Neural cell (in vitro differentiated cells): ENCODE measurements around the gene NID2. TPM values are rescaled to one million over a fixed set of nuclear protein-coding genes. Genes with fewer than 3 reads are reported as not detected.

Source experiments
- H2AFZ ChIP-seq: fragments of 200-600, 300-800 bp; sonication (generic), shearing (Covaris generic); 2 replicates; pipeline ENCODE4 v1.6.0; 2014; ENCODE audit warnings: low read depth, mild to moderate bottlenecking, antibody characterized with exemption, low read length, moderate library complexity
- H3F3A ChIP-seq: fragments of 200-600 bp; shearing (Covaris generic); 2 replicates; pipeline ENCODE4 v1.6.1; 2016; ENCODE audit warnings: mild to moderate bottlenecking, moderate library complexity, mixed read lengths, antibody characterized with exemption, low read length; ENCODE audit not compliant: insufficient read depth, poor library complexity, severe bottlenecking
- H3K27ac ChIP-seq: fragments of 200-600, 300-800 bp; sonication (generic), shearing (Covaris generic); 2 replicates; pipeline ENCODE4 v1.5.1; 2014; ENCODE audit warnings: mild to moderate bottlenecking, low read length, moderate library complexity
- H3K27me3 ChIP-seq: fragments of 300-800, 200-600 bp; sonication (generic), shearing (Covaris generic); 2 replicates; pipeline ENCODE4 v1.6.0; 2014; ENCODE audit warnings: mild to moderate bottlenecking, low read depth, low read length, moderate library complexity; ENCODE audit not compliant: insufficient read depth
- H3K36me3 ChIP-seq: fragments of 300-800, 200-600 bp; sonication (generic), shearing (Covaris generic); 2 replicates; pipeline ENCODE4 v1.5.1; 2014; ENCODE audit warnings: mild to moderate bottlenecking, antibody characterized with exemption, low read length, moderate library complexity; ENCODE audit not compliant: insufficient read depth
- H3K4me2 ChIP-seq: fragments of 300-800, 200-600 bp; sonication (generic), shearing (Covaris generic); 2 replicates; pipeline ENCODE4 v1.6.0; 2014; ENCODE audit warnings: mild to moderate bottlenecking, low read length
- H3K4me3 ChIP-seq: fragments of 300-800, 200-600 bp; sonication (generic), shearing (Covaris generic); 2 replicates; pipeline ENCODE4 v1.5.1; 2014; ENCODE audit warnings: mild to moderate bottlenecking, low read length, moderate library complexity
- H3K79me2 ChIP-seq: fragments of 200-600 bp; shearing (Covaris generic); replicated peaks from 2 replicates; pipeline ENCODE4 v1.6.0; 2014; ENCODE audit warnings: mild to moderate bottlenecking, low read length, moderate library complexity; ENCODE audit not compliant: insufficient read depth
- H3K9ac ChIP-seq: fragments of 300-800, 200-600 bp; sonication (generic), shearing (Covaris generic); 2 replicates; pipeline ENCODE4 v1.6.1; 2016; ENCODE audit warnings: mild to moderate bottlenecking, low read length, mixed read lengths
- H3K9me2 ChIP-seq: fragments of 200-600 bp; shearing (Covaris generic); 2 replicates; pipeline ENCODE4 v1.6.1; 2016; ENCODE audit warnings: mild to moderate bottlenecking, low read length, mixed read lengths; ENCODE audit not compliant: insufficient read depth
- H3K9me3 ChIP-seq: fragments of 200-600, 300-800 bp; sonication (generic), shearing (Covaris generic); 2 replicates; pipeline ENCODE4 v1.6.1; 2016; ENCODE audit warnings: mild to moderate bottlenecking, mixed run types, low read length, moderate library complexity, mixed read lengths
- H4K20me1 ChIP-seq: fragments of 200-600 bp; shearing (Covaris generic); 2 replicates; pipeline ENCODE4 v1.6.1; 2016; ENCODE audit warnings: mild to moderate bottlenecking, mixed run types; ENCODE audit not compliant: insufficient read depth
- EP300 ChIP-seq: fragments of 450-650 bp; conservative IDR thresholded peaks from 2 replicates; pipeline ENCODE4 v1.6.1; 2014; ENCODE audit warnings: antibody characterized with exemption, mild to moderate bottlenecking, moderate library complexity; ENCODE audit not compliant: poor library complexity, severe bottlenecking
- EZH2 ChIP-seq: fragments of 200-600, 300-800 bp; shearing (Covaris generic), sonication (generic); IDR thresholded peaks from 2 replicates; pipeline ENCODE4 v1.6.1; 2014; ENCODE audit warnings: antibody characterized with exemption, low read length, borderline replicate concordance, mild to moderate bottlenecking; ENCODE audit not compliant: insufficient read depth, poor library complexity, severe bottlenecking
- MXI1 ChIP-seq: fragments of 450-650 bp; conservative IDR thresholded peaks from 2 replicates; pipeline ENCODE4 v1.6.1; 2014; ENCODE audit warnings: antibody characterized with exemption, mild to moderate bottlenecking; ENCODE audit not compliant: poor library complexity, severe bottlenecking
- POLR2AphosphoS5 ChIP-seq: IDR thresholded peaks from 2 replicates; pipeline ENCODE4 v1.6.1; 2012
- RAD21 ChIP-seq: fragments of 450-650 bp; conservative IDR thresholded peaks from 2 replicates; pipeline ENCODE4 v1.6.1; 2014; ENCODE audit warnings: antibody characterized with exemption, mild to moderate bottlenecking, moderate library complexity
- SMC3 ChIP-seq: fragments of 450-650 bp; conservative IDR thresholded peaks from 2 replicates; pipeline ENCODE4 v1.6.1; 2014; ENCODE audit warnings: antibody characterized with exemption, mild to moderate bottlenecking, moderate library complexity; ENCODE audit not compliant: poor library complexity
- TAF1 ChIP-seq: IDR thresholded peaks from 2 replicates; pipeline ENCODE4 v1.6.1; 2012; ENCODE audit warnings: low read depth
- polyA plus RNA-seq: library from polyadenylated mRNA; depleted of rRNA; stranded (reverse); fragments of >200 nt; gene quantifications from 2 replicates; pipeline ENCODE4 v1.2.3, GENCODE V29; 2014
- TF ChIP-seq, protein P1 (sequence below): IDR thresholded peaks from 2 replicates; pipeline ENCODE4 v1.6.1; 2012; ENCODE audit warnings: borderline replicate concordance
- TF ChIP-seq, protein P2 (sequence below): fragments of 450-650 bp; IDR thresholded peaks from 2 replicates; pipeline ENCODE4 v1.5.1; 2014; ENCODE audit warnings: antibody characterized with exemption, mild to moderate bottlenecking, moderate library complexity; ENCODE audit not compliant: poor library complexity, severe bottlenecking

NID2 gene
- polyA plus RNA-seq, 1 donor from 2014 or later: 1.1 TPM

DNA sequence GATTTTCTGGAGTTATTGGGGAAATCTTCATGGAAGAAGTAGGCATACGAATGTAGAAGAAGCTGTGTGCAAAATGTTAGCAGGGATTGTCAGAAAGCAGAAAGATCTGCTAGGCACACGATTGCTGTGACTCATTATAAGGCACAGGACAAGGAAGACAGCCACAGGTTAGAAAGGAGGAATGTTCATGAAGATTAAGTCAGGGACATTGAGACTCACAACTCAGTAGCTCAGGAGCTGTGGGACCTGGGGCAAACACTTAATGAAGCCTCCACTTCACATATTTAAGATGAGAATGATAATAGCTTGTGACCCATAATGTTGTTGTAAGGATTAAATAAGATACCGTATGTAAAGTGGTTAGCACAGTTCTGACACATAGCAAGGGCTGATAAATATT, 106.1 kb downstream of the NID2 start:
- no peaks in the 10 kb centered on the region for H3K9me2 ChIP-seq
- H3K9me3 ChIP-seq: peaks cover 9% of the 10 kb centered on the region
- no peak overlapping the region for H2AFZ ChIP-seq
- no peaks in the 10 kb centered on the region for H4K20me1 ChIP-seq
- H3K27me3 ChIP-seq: no peaks in the 10 kb centered on the region
- no peak overlapping the region for H3K4me2 ChIP-seq
- H3K4me3 ChIP-seq: no peak overlapping the region
- TF ChIP-seq, protein P1, sequence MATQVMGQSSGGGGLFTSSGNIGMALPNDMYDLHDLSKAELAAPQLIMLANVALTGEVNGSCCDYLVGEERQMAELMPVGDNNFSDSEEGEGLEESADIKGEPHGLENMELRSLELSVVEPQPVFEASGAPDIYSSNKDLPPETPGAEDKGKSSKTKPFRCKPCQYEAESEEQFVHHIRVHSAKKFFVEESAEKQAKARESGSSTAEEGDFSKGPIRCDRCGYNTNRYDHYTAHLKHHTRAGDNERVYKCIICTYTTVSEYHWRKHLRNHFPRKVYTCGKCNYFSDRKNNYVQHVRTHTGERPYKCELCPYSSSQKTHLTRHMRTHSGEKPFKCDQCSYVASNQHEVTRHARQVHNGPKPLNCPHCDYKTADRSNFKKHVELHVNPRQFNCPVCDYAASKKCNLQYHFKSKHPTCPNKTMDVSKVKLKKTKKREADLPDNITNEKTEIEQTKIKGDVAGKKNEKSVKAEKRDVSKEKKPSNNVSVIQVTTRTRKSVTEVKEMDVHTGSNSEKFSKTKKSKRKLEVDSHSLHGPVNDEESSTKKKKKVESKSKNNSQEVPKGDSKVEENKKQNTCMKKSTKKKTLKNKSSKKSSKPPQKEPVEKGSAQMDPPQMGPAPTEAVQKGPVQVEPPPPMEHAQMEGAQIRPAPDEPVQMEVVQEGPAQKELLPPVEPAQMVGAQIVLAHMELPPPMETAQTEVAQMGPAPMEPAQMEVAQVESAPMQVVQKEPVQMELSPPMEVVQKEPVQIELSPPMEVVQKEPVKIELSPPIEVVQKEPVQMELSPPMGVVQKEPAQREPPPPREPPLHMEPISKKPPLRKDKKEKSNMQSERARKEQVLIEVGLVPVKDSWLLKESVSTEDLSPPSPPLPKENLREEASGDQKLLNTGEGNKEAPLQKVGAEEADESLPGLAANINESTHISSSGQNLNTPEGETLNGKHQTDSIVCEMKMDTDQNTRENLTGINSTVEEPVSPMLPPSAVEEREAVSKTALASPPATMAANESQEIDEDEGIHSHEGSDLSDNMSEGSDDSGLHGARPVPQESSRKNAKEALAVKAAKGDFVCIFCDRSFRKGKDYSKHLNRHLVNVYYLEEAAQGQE: no peak
- TF ChIP-seq MXI1 (no peak), TAF1 (no peak), EP300 (no peak), POLR2AphosphoS5 (no peak), SMC3 (no peak), RAD21 (no peak), EZH2 (no peak)
- TF ChIP-seq, protein P2, sequence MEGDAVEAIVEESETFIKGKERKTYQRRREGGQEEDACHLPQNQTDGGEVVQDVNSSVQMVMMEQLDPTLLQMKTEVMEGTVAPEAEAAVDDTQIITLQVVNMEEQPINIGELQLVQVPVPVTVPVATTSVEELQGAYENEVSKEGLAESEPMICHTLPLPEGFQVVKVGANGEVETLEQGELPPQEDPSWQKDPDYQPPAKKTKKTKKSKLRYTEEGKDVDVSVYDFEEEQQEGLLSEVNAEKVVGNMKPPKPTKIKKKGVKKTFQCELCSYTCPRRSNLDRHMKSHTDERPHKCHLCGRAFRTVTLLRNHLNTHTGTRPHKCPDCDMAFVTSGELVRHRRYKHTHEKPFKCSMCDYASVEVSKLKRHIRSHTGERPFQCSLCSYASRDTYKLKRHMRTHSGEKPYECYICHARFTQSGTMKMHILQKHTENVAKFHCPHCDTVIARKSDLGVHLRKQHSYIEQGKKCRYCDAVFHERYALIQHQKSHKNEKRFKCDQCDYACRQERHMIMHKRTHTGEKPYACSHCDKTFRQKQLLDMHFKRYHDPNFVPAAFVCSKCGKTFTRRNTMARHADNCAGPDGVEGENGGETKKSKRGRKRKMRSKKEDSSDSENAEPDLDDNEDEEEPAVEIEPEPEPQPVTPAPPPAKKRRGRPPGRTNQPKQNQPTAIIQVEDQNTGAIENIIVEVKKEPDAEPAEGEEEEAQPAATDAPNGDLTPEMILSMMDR: no peak
- no peaks in the 10 kb centered on the region for H3K79me2 ChIP-seq
- H3K36me3 ChIP-seq: peaks cover 29% of the 10 kb centered on the region
- H3K9ac ChIP-seq: no peak overlapping the region
- no peaks in the 10 kb centered on the region for H3F3A ChIP-seq
- no peak overlapping the region for H3K27ac ChIP-seq

DNA sequence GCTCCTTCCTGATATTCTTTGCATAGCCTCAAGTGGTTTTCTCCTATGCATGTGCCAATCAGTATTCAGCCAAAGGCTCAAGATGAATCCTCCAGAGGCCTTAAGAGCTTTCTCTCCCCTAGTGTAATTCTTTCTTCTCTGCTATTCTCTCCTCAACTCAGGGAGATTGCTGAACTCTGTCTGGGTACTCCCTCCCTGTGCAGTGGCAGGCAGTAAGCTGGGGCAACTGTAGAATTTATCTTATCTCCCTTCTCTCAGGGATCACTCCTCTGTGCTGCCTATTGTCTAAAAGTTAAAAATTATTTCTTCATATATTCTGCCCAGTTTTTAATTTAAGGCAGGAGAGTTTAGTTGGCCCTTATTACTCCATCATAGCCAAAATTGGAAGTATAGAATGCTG, 108.0 kb downstream of the NID2 start:
- Histone ChIP-seq H4K20me1 (no peaks in the 10 kb centered on the region), H3K9me2 (no peaks in the 10 kb centered on the region), H3K79me2 (no peaks in the 10 kb centered on the region), H3K36me3 (peaks cover 35% of the 10 kb centered on the region), H3F3A (no peaks in the 10 kb centered on the region), H3K4me3 (no peak overlapping the region), H3K27me3 (no peaks in the 10 kb centered on the region), H3K9ac (no peak overlapping the region), H3K4me2 (no peak overlapping the region), H2AFZ (no peak overlapping the region), H3K9me3 (peaks cover 9% of the 10 kb centered on the region), H3K27ac (no peak overlapping the region)
- TF ChIP-seq TAF1 (no peak), RAD21 (no peak), EP300 (no peak), EZH2 (no peak), SMC3 (no peak), POLR2AphosphoS5 (no peak), MXI1 (no peak)
- TF ChIP-seq, protein P1: no peak
- TF ChIP-seq, protein P2: no peak
